PFSK-1 (cell line): ENCODE measurements around the gene ARMC12.

ENCODE experiments used
- FOXP2 ChIP-seq: optimal IDR thresholded peaks from 2 replicates; pipeline ENCODE3; 2011; ENCODE audit warnings: borderline replicate concordance, control low read depth, inconsistent platforms; ENCODE audit not compliant: insufficient read depth; ENCODE audit errors: extremely low read length, extremely low read depth
- POLR2AphosphoS5 ChIP-seq: IDR thresholded peaks from 2 replicates; pipeline ENCODE4 v1.6.1; 2012; ENCODE audit warnings: low read depth, mild to moderate bottlenecking, control low read depth, low read length, moderate library complexity
- REST ChIP-seq, 2 experiments: IDR thresholded peaks; 2 replicates each; pipeline versions ENCODE4 v1.6.1 to v1.8.0; 2011 to 2012; ENCODE audit warnings: low read depth in 2 of 2, low read length in 2 of 2, control low read depth in 1 of 2, inconsistent platforms in 1 of 2, mild to moderate bottlenecking in 1 of 2, moderate library complexity in 1 of 2; ENCODE audit not compliant: insufficient read depth in 1 of 2
- SIN3A ChIP-seq: IDR thresholded peaks from 2 replicates; pipeline ENCODE4 v1.6.1; 2012; ENCODE audit warnings: mild to moderate bottlenecking, low read length, moderate library complexity, borderline replicate concordance; ENCODE audit not compliant: insufficient read depth
- TAF1 ChIP-seq: IDR thresholded peaks from 2 replicates; pipeline ENCODE4 v1.6.1; 2012; ENCODE audit warnings: low read length, control low read depth, borderline replicate concordance; ENCODE audit not compliant: insufficient read depth

- TF ChIP-seq POLR2AphosphoS5 (no peak), REST (IDR thresholded peaks at IDR 0.05; ENCODE audit: insufficient read depth in 1 of 2, low read depth in 2 of 2, low read length in 2 of 2) (no peak), TAF1 (no peak), SIN3A (no peak), FOXP2 (no peak)
Observed at GRCh38 chr6:35690484-35690883, 46.3 kb upstream of the ARMC12 start.
